Esophagus muscularis mucosa (tissue), 4 donors: ENCODE data around the gene OBI1.

ENCODE experiments used
- CTCF ChIP-seq, 3 experiments: fragments of 200-600 bp in 2 of 3; fragments of 450-650 bp in 1 of 3; sonication (generic) in 2 of 3; IDR thresholded peaks; one replicate each; pipeline ENCODE4 v1.5.1; 2017 to 2019; ENCODE audit warnings: antibody characterized with exemption in 3 of 3, mild to moderate bottlenecking in 2 of 3, moderate library complexity in 1 of 3
- EP300 ChIP-seq: sonication (generic); formaldehyde crosslinking; IDR thresholded peaks from one replicate; pipeline ENCODE4 v1.6.1; 2017; ENCODE audit warnings: antibody characterized with exemption
- POLR2A ChIP-seq: fragments of 450-650 bp; IDR thresholded peaks from one replicate; pipeline ENCODE4 v1.6.1; 2017; ENCODE audit warnings: antibody characterized with exemption, moderate library complexity, mild to moderate bottlenecking, low read depth
- POLR2AphosphoS5 ChIP-seq, 2 donors: sonication (generic); formaldehyde crosslinking; IDR thresholded peaks; one replicate each; pipeline ENCODE4 v1.6.1; 2017; ENCODE audit warnings: antibody characterized with exemption in 2 of 2

- TF ChIP-seq POLR2AphosphoS5 (IDR thresholded peaks at IDR 0.05), result no peak
- no peak for TF ChIP-seq EP300
- TF ChIP-seq CTCF (IDR thresholded peaks at IDR 0.05), result no peak
- TF ChIP-seq POLR2A, result no peak
Observed at GRCh38 chr13:78659732-78660494, 958 bp upstream of the OBI1 start.
